T-helper 1 cell treated with Interleukin-12 subunit alpha and Interleukin-12 subunit beta and Interleukin-4 antibody, amounts not matched to agents 30 μg/mL and 1 μg/mL, for 36 hours (primary cell): Measurements from ENCODE around the gene PTPRZ1.

Experiments
- H3K27ac Mint-ChIP-seq: one replicate; pipeline ENCODE4 v1.8.0; 2021; ENCODE audit warnings: mild to moderate bottlenecking, mixed read lengths
- H3K27me3 Mint-ChIP-seq: one replicate; pipeline ENCODE4 v1.8.0; 2021; ENCODE audit warnings: low read depth, mixed read lengths
- H3K36me3 Mint-ChIP-seq: one replicate; pipeline ENCODE4 v1.8.0; 2021; ENCODE audit warnings: low read depth, mixed read lengths
- H3K4me1 Mint-ChIP-seq: one replicate; pipeline ENCODE4 v1.8.0; 2021; ENCODE audit warnings: low read depth, mixed read lengths
- H3K4me3 Mint-ChIP-seq: one replicate; pipeline ENCODE4 v1.8.0; 2021; ENCODE audit warnings: mild to moderate bottlenecking, moderate library complexity, mixed read lengths
- H3K9me3 Mint-ChIP-seq: one replicate; pipeline ENCODE4 v1.8.0; 2021; ENCODE audit warnings: mixed read lengths

The PTPRZ1 gene

DNA sequence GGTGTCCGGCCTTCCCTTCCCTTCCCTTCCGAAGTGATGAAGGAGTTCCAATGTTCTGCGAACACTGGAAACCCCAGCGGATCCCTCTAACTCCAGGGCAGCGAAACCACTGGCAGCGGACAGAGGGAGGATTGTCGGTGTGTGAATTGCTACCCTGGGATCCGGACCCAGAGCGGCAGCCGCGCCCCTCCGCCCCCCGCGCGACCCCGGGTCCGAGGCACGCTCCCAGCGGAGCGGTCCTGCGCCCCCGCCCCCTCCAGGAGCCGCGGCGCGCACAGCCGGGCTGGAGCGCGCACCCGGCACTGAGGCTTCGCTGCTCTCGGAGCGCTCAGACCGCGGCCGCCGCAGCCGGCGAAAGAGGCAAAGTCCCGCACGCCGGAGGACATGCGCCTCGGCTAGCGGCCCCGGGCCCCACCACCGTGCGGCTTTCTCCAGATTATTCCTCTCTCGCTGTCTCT lies at the start of gene PTPRZ1:
TSS of gene PTPRZ1 (plus strand) at position 331 of the 458 bp plus-strand sequence. CDS start 339 bp downstream, outside the sequence.
- Mint-ChIP-seq H3K4me1 (peaks cover 3% of the 10 kb centered on the region), H3K36me3 (no peaks in the 10 kb centered on the region), H3K4me3 (peak within 1 kb of the TSS; percentile 68), H3K27me3 (peaks cover 54% of the 10 kb centered on the region), H3K9me3 (no peaks in the 10 kb centered on the region), H3K27ac (no peak within 1 kb of the TSS)

DNA sequence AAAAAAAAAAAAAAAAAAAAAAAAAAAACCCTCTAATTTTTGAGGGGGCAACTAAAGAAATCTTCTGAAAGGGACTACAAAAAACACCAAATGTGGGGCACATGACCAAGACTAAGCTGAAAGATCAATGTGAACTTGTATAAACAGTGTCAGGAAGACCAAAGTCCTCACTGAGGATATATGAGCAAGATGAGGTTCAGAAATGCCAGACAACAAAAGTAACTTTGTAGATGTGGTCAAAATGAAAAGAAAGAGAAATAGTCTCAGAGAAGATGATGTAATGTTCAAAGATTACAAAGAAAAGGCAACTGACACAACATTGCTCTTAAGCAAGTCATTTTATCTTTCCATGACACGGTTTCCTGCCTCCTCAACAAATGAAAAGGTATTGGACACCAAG lies 48.7 kb upstream of the PTPRZ1 start:
- no peaks in the 10 kb centered on the region for H3K4me1 Mint-ChIP-seq
- H3K36me3 Mint-ChIP-seq = no peaks in the 10 kb centered on the region
- H3K4me3 Mint-ChIP-seq = no peak overlapping the region
- H3K9me3 Mint-ChIP-seq = no peaks in the 10 kb centered on the region
- H3K27me3 Mint-ChIP-seq = no peaks in the 10 kb centered on the region
- H3K27ac Mint-ChIP-seq = no peak overlapping the region

GRCh38 chr7:121831351-121831750 lies 41.6 kb upstream of the PTPRZ1 start:
- H3K4me3 Mint-ChIP-seq = no peak overlapping the region
- no peaks in the 10 kb centered on the region for H3K27me3 Mint-ChIP-seq
- H3K4me1 Mint-ChIP-seq = no peaks in the 10 kb centered on the region
- H3K36me3 Mint-ChIP-seq = no peaks in the 10 kb centered on the region
- H3K27ac Mint-ChIP-seq = no peak overlapping the region
- H3K9me3 Mint-ChIP-seq = no peaks in the 10 kb centered on the region

DNA sequence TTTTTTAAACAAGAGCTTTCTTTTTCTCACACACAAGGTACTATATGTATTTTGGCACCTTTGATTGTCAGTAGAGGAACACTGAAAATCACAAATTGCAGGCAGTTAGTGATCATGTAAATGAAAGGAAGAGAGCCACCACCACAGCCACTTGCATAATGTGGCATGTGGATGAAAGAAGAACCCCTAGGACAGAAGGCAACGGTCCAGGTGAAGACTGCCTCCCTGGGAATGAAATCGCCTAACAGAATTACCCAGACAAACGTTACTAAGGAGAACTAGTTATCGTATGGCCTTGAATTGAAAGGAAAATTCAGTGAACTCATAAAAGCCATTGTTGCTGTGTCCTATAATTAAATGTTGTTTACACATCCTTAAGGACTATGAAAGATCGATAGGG lies 41.2 kb upstream of the PTPRZ1 start:
- H3K4me1 Mint-ChIP-seq = no peaks in the 10 kb centered on the region
- H3K4me3 Mint-ChIP-seq = no peak overlapping the region
- no peak overlapping the region for H3K27ac Mint-ChIP-seq
- no peaks in the 10 kb centered on the region for H3K9me3 Mint-ChIP-seq
- no peaks in the 10 kb centered on the region for H3K36me3 Mint-ChIP-seq
- H3K27me3 Mint-ChIP-seq = no peaks in the 10 kb centered on the region

DNA sequence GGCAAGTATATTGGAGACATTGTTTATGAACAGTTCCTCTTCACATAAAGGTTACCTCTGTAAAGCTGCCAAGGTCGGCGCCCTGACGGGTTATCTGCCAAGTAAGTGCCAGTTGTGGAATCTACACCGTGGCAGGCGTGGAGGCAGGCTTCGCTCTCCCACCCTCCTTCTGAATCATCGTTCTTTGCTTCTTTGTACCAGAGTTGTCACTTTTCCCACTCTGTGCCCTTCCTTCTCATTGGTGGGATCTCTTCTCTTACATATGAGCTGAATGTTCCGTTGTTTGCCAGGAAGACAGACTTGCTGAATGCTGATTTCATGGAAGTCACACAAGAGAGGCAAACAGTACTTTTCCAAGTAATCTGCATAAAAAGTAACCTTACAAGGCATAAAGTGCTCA lies 40.6 kb upstream of the PTPRZ1 start:
- H3K36me3 Mint-ChIP-seq = no peaks in the 10 kb centered on the region
- H3K27me3 Mint-ChIP-seq = no peaks in the 10 kb centered on the region
- no peak overlapping the region for H3K27ac Mint-ChIP-seq
- no peaks in the 10 kb centered on the region for H3K9me3 Mint-ChIP-seq
- H3K4me3 Mint-ChIP-seq = no peak overlapping the region
- H3K4me1 Mint-ChIP-seq = no peaks in the 10 kb centered on the region

DNA sequence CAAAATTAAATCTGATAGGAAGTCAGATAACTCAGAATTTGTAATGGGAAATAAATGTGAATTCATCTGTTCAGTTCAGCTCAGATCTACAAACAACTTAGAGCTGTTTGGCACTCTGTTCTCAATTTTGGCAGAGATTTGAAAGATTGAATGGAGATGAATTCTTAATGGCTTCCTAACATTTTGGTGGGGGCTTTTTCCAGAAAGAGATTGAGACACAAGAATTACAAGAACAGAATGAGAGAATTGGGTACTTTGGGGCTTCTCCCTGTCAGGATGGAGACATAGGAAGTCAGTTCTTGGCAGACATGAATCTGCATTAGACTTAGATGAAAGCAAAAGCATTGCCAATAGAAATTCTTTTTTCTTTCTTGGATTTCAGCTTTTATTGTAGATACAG lies 39.0 kb upstream of the PTPRZ1 start:
- H3K27me3 Mint-ChIP-seq = no peaks in the 10 kb centered on the region
- no peaks in the 10 kb centered on the region for H3K36me3 Mint-ChIP-seq
- no peaks in the 10 kb centered on the region for H3K4me1 Mint-ChIP-seq
- no peak overlapping the region for H3K27ac Mint-ChIP-seq
- H3K4me3 Mint-ChIP-seq = no peak overlapping the region
- H3K9me3 Mint-ChIP-seq = no peaks in the 10 kb centered on the region

- Mint-ChIP-seq H3K4me1 (no peaks in the 10 kb centered on the region), H3K4me3 (no peak overlapping the region), H3K9me3 (no peaks in the 10 kb centered on the region), H3K27me3 (no peaks in the 10 kb centered on the region), H3K27ac (no peak overlapping the region), H3K36me3 (no peaks in the 10 kb centered on the region)
These were observed 35.5 kb upstream of the PTPRZ1 start for GRCh38 chr7:121837462-121837861.

DNA sequence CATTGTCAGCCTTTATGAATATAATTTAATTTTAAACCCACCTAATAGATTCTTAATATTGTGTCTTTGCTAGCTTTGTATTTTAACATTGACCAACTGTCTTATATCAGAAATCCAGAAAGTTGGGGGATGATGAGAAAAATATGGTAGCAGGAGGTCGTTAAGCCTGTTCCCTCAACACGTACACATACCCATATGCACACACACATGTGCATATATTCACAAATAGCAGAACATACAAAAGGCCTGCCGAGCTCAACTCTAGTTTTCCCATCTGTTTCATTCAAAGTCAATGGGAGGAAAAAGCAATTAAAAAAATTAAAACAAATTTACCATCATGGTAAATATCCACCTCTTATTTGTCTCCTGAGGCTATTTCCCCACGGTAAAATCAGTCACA lies 25.9 kb upstream of the PTPRZ1 start:
- no peaks in the 10 kb centered on the region for H3K4me1 Mint-ChIP-seq
- no peaks in the 10 kb centered on the region for H3K27me3 Mint-ChIP-seq
- H3K27ac Mint-ChIP-seq = no peak overlapping the region
- no peak overlapping the region for H3K4me3 Mint-ChIP-seq
- H3K9me3 Mint-ChIP-seq = no peaks in the 10 kb centered on the region
- no peaks in the 10 kb centered on the region for H3K36me3 Mint-ChIP-seq

DNA sequence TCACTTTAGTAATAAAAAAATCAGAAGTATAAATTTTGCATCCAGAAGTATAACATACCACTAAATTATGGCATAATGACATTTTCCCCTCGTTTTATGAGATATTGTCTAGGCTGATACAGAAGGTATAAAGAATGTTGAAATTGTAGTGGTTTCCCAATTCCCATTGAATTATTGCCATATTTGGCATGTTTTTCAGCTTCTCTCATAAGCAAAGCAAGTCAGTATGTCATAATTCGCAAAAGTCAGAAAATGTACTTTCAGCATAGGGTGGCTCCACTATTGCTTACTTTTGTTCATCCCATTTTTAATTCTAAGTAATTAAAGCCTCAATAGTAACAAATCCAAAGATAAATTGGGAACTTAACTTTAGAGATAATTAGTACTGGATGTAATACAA lies 19.7 kb upstream of the PTPRZ1 start:
- H3K27ac Mint-ChIP-seq = no peak overlapping the region
- no peak overlapping the region for H3K4me3 Mint-ChIP-seq
- no peaks in the 10 kb centered on the region for H3K4me1 Mint-ChIP-seq
- H3K27me3 Mint-ChIP-seq = no peaks in the 10 kb centered on the region
- no peaks in the 10 kb centered on the region for H3K36me3 Mint-ChIP-seq
- H3K9me3 Mint-ChIP-seq = no peaks in the 10 kb centered on the region

DNA sequence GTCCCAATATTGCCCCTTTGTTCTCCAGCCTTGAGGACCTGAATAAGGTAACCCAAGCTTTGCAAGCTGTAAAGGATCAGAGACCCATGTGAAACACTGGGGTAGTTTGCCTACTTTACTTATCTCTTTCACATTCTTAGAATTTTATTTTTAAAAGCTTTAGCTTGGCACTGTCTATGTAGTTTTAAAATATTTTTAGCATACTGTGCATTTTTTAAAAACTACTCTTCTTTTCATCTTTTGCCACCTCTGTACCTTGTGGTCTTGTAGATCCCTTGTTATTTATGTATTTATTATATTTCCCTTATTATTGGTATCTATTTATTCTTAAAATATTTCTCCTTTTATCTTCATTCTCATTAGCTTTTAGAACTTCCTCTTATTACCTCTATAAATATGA lies 12.0 kb upstream of the PTPRZ1 start:
- Mint-ChIP-seq H3K27ac (no peak overlapping the region), H3K4me1 (no peaks in the 10 kb centered on the region), H3K4me3 (no peak overlapping the region)

DNA sequence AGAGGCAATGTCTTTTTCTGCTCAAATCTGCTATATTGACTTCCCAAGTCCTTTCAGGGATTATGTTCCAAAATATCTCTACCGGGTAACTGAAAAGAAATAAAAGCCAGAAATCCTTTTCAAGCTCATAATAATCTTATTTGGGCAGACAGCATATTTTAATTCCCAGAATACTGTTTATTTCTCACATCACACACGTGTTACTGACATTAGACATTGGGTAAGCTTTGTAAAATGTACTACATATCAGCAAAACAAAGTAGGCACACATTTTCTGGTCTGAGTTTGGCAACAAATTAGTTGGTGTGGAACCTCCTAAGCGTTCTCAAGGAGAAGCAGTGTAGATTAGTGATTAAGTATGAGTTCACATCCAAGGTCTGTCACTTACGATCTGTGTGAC lies 10.4 kb upstream of the PTPRZ1 start:
- no peaks in the 10 kb centered on the region for H3K9me3 Mint-ChIP-seq
- H3K27ac Mint-ChIP-seq = no peak overlapping the region
- H3K4me3 Mint-ChIP-seq = no peak overlapping the region

More for the DNA sequence above, 12.0 kb upstream of the PTPRZ1 start:
- H3K27me3 Mint-ChIP-seq = no peaks in the 10 kb centered on the region
- H3K9me3 Mint-ChIP-seq = no peaks in the 10 kb centered on the region
- H3K36me3 Mint-ChIP-seq = no peaks in the 10 kb centered on the region

DNA sequence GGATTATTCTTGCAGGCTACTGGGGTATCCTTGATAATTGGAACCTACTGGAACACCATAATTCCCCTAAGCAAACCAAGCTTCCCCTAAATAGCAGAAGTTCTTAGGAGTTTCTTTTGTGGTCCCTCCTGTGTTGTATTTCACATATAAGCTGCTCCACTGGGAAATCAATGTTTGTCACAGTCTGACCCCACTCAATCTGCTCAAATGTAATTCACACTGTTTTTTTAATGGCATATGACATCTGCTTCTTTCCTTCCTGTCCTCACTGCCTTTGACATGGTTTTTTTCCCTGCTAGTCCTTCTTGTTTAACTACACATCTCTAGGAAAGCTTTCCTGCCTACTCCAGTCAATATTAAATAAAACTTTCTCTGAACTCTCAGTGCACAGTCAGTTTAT lies 1.8 kb upstream of the PTPRZ1 start:
- Mint-ChIP-seq H3K9me3 (no peaks in the 10 kb centered on the region), H3K27me3 (peaks cover 54% of the 10 kb centered on the region), H3K36me3 (no peaks in the 10 kb centered on the region), H3K4me3 (no peak overlapping the region), H3K27ac (no peak overlapping the region), H3K4me1 (peaks cover 3% of the 10 kb centered on the region)

More for the DNA sequence above, 10.4 kb upstream of the PTPRZ1 start:
- H3K27me3 Mint-ChIP-seq = no peaks in the 10 kb centered on the region
- no peaks in the 10 kb centered on the region for H3K4me1 Mint-ChIP-seq
- H3K36me3 Mint-ChIP-seq = no peaks in the 10 kb centered on the region

DNA sequence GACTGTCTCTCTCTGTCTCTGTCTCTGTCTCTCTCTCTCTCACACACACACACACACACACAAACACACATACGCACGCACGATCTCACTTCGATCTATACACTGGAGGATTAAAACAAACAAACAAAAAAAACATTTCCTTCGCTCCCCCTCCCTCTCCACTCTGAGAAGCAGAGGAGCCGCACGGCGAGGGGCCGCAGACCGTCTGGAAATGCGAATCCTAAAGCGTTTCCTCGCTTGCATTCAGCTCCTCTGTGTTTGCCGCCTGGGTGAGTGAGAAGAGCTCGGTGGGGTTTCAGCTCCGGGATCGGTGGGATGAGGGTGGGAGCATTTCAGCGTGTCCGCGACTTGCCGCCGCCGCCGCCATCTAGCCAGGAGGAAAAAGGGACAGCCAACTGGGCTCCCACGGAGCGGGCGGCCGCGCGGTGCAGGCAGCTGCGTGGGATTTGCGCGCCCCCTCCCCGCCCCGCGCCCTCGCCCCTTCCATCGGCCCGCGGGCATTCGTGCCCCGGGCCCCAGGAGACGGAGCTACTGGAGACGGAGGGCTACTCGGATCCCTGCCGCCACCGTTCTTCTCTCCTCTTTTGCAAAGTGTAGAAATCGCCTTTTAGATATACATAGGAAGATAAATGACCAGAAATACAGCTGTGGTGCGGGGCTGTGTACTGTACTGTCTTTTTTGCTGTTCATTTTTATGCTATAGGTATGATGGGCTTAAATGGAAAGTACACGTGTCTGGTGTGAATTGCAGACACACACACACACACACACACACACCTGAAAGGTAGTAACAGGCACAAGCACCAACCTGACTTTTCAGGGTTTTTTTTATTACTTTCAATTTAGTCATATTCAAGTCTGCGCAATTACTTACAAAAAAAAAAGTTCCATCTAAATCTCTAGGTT lies 581 bp downstream of the PTPRZ1 start:
- Mint-ChIP-seq H3K27me3 (peaks cover 54% of the 10 kb centered on the region), H3K4me1 (peaks cover 3% of the 10 kb centered on the region), H3K9me3 (no peaks in the 10 kb centered on the region), H3K27ac (no peak overlapping the region), H3K4me3 (peak overlapping the region; percentile 68), H3K36me3 (no peaks in the 10 kb centered on the region)

- Mint-ChIP-seq H3K4me1 (peaks cover 3% of the 10 kb centered on the region), H3K27ac (no peak overlapping the region), H3K27me3 (peaks cover 59% of the 10 kb centered on the region), H3K36me3 (no peaks in the 10 kb centered on the region), H3K4me3 (no peak overlapping the region), H3K9me3 (no peaks in the 10 kb centered on the region)
These were observed 1.3 kb downstream of the PTPRZ1 start for GRCh38 chr7:121874298-121874697.

DNA sequence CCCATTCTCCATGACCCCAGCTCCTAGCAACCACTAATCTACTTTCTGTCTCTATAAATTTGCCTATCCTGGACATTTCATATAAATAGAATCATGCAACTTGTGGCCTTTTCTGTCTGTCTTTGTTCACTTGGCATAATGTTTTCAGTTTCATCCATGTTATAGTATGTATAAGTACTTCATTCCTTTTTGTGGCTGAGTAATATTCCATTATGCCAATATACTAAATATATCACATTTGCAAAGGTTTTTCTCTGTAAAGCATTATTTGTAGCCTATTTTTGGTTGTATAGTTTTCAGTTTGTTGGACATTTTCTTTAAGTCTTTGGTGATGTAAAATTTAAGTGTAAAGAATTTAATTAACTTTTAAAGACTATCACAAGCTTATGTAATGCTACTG lies 2.2 kb downstream of the PTPRZ1 start:
- Mint-ChIP-seq H3K36me3 (no peaks in the 10 kb centered on the region), H3K9me3 (no peaks in the 10 kb centered on the region), H3K27ac (no peak overlapping the region), H3K27me3 (peaks cover 59% of the 10 kb centered on the region), H3K4me1 (peaks cover 3% of the 10 kb centered on the region), H3K4me3 (no peak overlapping the region)
